MM.1S (cell line): ENCODE measurements around the gene SSUH2.

ENCODE experiments used
- CTCF ChIP-seq: fragments of 300-600 bp; sonication (generic); IDR thresholded peaks from 2 replicates; pipeline ENCODE4 v1.5.1; 2016; ENCODE audit warnings: antibody characterized with exemption, low read length, mixed read lengths
- EZH2 ChIP-seq: fragments of 300-600 bp; sonication (generic); optimal IDR thresholded peaks from 2 replicates; pipeline ENCODE3; 2017; ENCODE audit warnings: low read depth, mild to moderate bottlenecking, antibody characterized with exemption, low read length, mixed read lengths
- EZH2phosphoT487 ChIP-seq: fragments of 300-600 bp; sonication (generic); IDR thresholded peaks from 2 replicates; pipeline ENCODE4 v1.6.1; 2018; ENCODE audit warnings: antibody characterized with exemption, low read length

- TF ChIP-seq CTCF (no peak), EZH2 (no peak), EZH2phosphoT487 (no peak)
Observed at GRCh38 chr3:8658306-8659212, 14.0 kb upstream of the SSUH2 start.
